AG04450 (cell line): ENCODE measurements around the gene OS9. TPM values are rescaled to one million over a fixed set of nuclear protein-coding genes. Genes with fewer than 3 reads are reported as not detected.

ENCODE experiments used
- CTCF ChIA-PET: fragments of 300-600, 350-600 bp; formaldehyde crosslinking; extraction: SDS; loops from one replicate; lab custom pipeline; 2022; ENCODE audit warnings: antibody characterized with exemption, inconsistent platforms; lab: Charles Lee
- POLR2A ChIA-PET: fragments of 350-600 bp; formaldehyde crosslinking; extraction: SDS; loops from one replicate; lab custom pipeline; 2021; ENCODE audit warnings: antibody characterized with exemption, inconsistent platforms; lab: Yijun Ruan, JAX
- DNase-seq: peaks from one replicate; pipeline ENCODE4 v3.0.0-alpha.2; 2011; ENCODE audit warnings: low read depth, low spot score
- H3K27ac ChIP-seq: one replicate; pipeline ENCODE4 v1.5.1; 2012; ENCODE audit warnings: low read depth, low read length, control low read depth
- H3K27me3 ChIP-seq: one replicate; pipeline ENCODE4 v1.6.0; 2012; ENCODE audit warnings: low read length; ENCODE audit not compliant: control insufficient read depth, insufficient read depth
- H3K4me3 ChIP-seq: 2 replicates; pipeline ENCODE4 v1.5.1; 2011; ENCODE audit warnings: mild to moderate bottlenecking, low read depth, low read length, control low read depth
- H3K9me3 ChIP-seq: 2 replicates; pipeline ENCODE4 v1.5.1; 2012; ENCODE audit warnings: low read length; ENCODE audit not compliant: control insufficient read depth, insufficient read depth
- CTCF ChIP-seq: IDR thresholded peaks from 2 replicates; pipeline ENCODE4 v1.5.1; 2011; ENCODE audit warnings: low read depth, low read length, control low read depth, inconsistent platforms
- polyA plus RNA-seq: library from polyadenylated mRNA; depleted of rRNA; stranded (reverse); fragments of >200 nt; gene quantifications from 2 replicates; pipeline ENCODE4 v1.2.3, GENCODE V29; 2011

OS9 gene
- polyA plus RNA-seq, 1 experiment: 310 TPM

DNA sequence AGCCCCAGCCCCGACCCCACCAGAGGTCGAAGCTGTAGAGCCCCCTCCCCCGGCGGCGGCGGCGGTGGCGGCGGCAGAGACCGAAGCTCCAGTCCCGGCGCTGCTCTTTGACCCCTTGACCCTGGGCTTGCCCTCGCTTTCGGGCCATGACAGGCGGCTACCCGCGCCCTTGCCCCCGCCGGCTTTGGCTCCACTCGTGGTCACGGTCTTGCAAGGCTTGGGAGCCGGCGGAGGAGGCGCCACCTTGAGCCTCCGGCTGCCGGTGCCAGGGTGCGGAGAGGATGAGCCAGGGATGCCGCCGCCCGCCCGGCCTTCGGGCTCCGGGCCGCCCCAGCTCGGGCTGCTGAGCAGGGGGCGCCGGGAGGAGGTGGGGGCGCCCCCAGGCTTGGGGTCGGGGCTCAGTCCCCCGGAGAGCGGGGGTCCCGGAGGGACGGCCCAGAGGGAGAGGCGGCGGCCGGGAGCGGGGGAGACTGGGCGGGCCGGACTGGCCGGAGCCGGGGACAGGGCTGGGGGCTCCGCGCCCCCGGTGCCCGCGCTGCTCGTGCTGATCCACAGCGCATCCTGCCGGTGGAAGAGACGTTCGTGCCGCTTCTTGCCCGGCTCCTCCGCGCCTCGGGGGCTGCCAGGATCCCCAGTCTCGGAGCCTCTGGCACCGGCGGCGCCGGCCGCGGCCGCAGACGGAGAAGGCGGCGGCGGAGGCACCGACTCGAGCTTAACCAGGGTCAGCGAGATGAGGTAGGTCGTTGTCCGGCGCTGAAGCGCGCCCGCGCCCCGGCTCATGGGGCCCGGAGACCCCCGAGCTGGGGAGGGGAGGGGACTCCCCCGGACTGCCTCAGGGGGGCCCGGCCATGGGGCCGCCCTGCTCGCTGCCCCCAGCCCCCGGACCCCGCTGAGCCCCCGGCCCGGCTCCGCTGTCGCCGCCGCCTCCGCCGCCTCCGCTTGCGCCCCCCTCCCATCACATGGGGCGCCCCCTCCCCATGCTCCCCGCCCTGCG, 43.8 kb downstream of the OS9 start:
- Histone ChIP-seq H3K27me3 (peaks cover 91% of the 10 kb centered on the region), H3K9me3 (no peaks in the 10 kb centered on the region; the same call in 1 of the 2 replicates), H3K4me3 (peak overlapping the region; percentile 7; the same call in 1 of the 2 replicates), H3K27ac (no peak overlapping the region)
- peak; percentile 46 for TF ChIP-seq CTCF
- ChIA-PET CTCF (interaction anchor here (1.0 to 2.6 kb wide), 4 partner anchors 11 to 279 kb away, joined by 4 to 9 read pairs (median 6); no protein-coding TSS in a partner anchor), POLR2A (interaction anchor here (2.2 kb wide), 1 partner anchor 11 kb away, joined by 10 read pairs; no protein-coding TSS in a partner anchor)
- no peak for DNase-seq

DNA sequence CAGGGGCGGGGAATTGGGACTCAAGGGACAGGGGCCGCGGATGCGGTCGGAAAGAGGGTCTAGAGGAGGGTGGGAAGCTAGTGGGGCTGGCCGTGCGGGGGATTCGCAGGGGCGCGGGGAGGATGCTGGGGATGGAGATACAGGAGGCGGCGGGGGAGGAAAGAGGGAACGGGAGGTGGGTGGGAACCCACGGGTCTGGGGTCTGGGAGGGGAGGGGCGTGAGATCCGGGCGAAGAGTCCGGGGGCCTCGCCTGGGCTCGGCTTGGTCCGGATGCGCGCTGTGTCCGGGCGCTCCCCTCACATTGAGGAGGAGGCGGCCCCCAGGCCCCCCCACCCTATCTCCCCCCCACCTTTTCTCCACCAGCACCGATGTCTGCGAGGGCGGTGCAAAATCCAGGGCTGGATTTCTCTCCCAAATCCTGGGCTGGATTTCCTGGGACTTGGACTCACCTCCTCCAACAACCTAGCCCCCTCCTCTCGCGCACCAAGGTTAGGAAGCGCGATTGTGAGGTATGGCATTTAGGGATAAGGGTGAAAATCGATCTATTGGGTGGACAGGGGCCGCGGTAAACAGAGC, 44.8 kb downstream of the OS9 start, which contains the start of gene AGAP2:
Gene AGAP2, minus strand, starts transcription at position 82 of the 577 bp plus-strand sequence. CDS start 496 bp downstream, outside the sequence.
- DNase-seq: no peak
- peak within 1 kb of the TSS; percentile 7 for H3K4me3 ChIP-seq
- CTCF ChIA-PET: interaction anchor here (1.0 kb wide), 1 partner anchor 13 kb away, joined by 5 read pairs; no protein-coding TSS in a partner anchor
- H3K9me3 ChIP-seq: no peaks in the 10 kb centered on the region; the same call in 1 of the 2 replicates
- POLR2A ChIA-PET: interaction anchor here (0.5 kb wide), 1 partner anchor 119 kb away, joined by 7 read pairs; no protein-coding TSS in a partner anchor
- no peak for TF ChIP-seq CTCF
- no peak within 1 kb of the TSS for H3K27ac ChIP-seq
- peaks cover 82% of the 10 kb centered on the region for H3K27me3 ChIP-seq

GRCh38 chr12:57739387-57739786, 45.5 kb downstream of the OS9 start:
- ChIA-PET POLR2A (interaction anchor here (0.5 kb wide), 1 partner anchor 119 kb away, joined by 7 read pairs; no protein-coding TSS in a partner anchor), CTCF (no interaction called here)
- Histone ChIP-seq H3K27me3 (peaks cover 76% of the 10 kb centered on the region), H3K27ac (no peak overlapping the region), H3K9me3 (no peaks in the 10 kb centered on the region; the same call in 1 of the 2 replicates), H3K4me3 (no peak overlapping the region)
- TF ChIP-seq CTCF: no peak
- DNase-seq: no peak

GRCh38 chr12:57739914-57740538, 46.1 kb downstream of the OS9 start:
- H3K27me3 ChIP-seq: peaks cover 70% of the 10 kb centered on the region
- DNase-seq: no peak
- ChIA-PET CTCF (interaction anchor here (1.7 kb wide), 1 partner anchor 16 kb away, joined by 6 read pairs; no protein-coding TSS in a partner anchor), POLR2A (no interaction called here)
- no peaks in the 10 kb centered on the region; the same call in 1 of the 2 replicates for H3K9me3 ChIP-seq
- TF ChIP-seq CTCF: no peak
- no peak overlapping the region for H3K4me3 ChIP-seq
- H3K27ac ChIP-seq: no peak overlapping the region
